Urinary bladder (tissue), 4 donors: ENCODE measurements around the gene KIRREL1. TPM values are rescaled to one million over a fixed set of nuclear protein-coding genes. Genes with fewer than 3 reads are reported as not detected.

Experiments
- DNase-seq: peaks from one replicate; pipeline ENCODE4 v3.0.0-alpha.2; 2015; ENCODE audit errors: extremely low spot score
- H3K27ac ChIP-seq: one replicate; pipeline ENCODE4 v1.5.1; 2013; ENCODE audit warnings: low read depth, mild to moderate bottlenecking, moderate library complexity
- H3K36me3 ChIP-seq: one replicate; pipeline ENCODE4 v1.6.1; 2013; ENCODE audit warnings: mild to moderate bottlenecking, moderate library complexity; ENCODE audit not compliant: insufficient read depth
- H3K4me1 ChIP-seq: one replicate; pipeline ENCODE4 v1.6.1; 2013; ENCODE audit warnings: mild to moderate bottlenecking, moderate library complexity; ENCODE audit not compliant: insufficient read depth
- H3K4me3 ChIP-seq: one replicate; pipeline ENCODE4 v1.5.1; 2013; ENCODE audit warnings: low read depth, low read length
- WGBS: extraction: QIAGEN DNeasy Blood & Tissue Kit; methylation state at CpG from one replicate; pipeline ENCODE4 v1.1.7; 2013; 5-methylcytosine and 5-hydroxymethylcytosine counted together
- polyA plus RNA-seq: library from polyadenylated mRNA; stranded (reverse); fragments of 200-250 nt; gene quantifications from one replicate; pipeline ENCODE4 v1.2.3, GENCODE V29; 2013
- total RNA-seq: library from RNA; depleted of rRNA; stranded (reverse); fragments of >200 nt; gene quantifications from one replicate; pipeline ENCODE4 v1.2.3, GENCODE V29; 2014
- donor health status: healthy with polysubstance abuse.
- donor health status: healthy.

The KIRREL1 gene
- total and polyA plus RNA-seq, 2 donors: 37.1 to 48.6 TPM

DNA sequence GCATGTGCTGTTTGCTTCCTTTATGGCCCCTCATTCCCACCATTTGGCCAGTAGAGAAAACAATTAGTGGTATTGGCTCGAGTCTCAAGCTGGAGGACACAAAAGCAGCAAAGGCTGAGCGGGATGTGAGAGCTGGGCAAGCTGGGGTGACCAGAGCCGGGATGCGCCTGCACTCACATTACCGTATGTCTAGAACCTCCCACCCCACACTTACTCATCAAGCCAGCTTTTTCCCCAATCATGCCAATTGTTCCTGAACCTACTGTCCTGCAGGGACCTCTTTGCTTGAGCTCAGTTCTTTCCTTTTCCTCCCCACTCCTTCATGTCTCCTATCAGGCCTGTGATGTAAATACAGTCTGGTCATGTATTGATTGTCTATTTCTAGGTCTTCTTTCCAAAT lies 45.9 kb downstream of the KIRREL1 start:
- no peak for DNase-seq
- no peaks in the 10 kb centered on the region for H3K4me1 ChIP-seq
- WGBS: 55% methylated on average over 5 of the region's 5 CpGs
- no peak overlapping the region for H3K27ac ChIP-seq
- H3K36me3 ChIP-seq: no peaks in the 10 kb centered on the region
- no peak overlapping the region for H3K4me3 ChIP-seq

DNA sequence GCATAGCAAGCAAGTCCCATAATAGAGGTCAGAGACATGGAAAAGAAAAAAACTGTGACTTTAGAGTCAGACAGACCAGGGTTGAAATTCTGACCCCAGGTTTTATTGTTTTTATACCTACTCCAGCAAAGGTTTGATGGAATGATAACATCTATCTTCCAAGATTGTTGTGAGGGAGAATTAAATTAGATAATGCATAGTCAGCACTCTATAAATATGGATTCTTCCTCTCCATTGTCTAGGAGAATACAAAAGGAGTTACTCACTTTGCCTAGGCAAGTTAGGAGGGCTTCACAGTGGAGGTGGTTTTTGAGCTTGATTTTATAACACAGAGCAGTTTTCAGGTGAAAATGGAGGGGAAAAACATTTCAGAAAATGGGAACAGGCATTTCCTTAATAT lies 46.9 kb downstream of the KIRREL1 start:
- Histone ChIP-seq H3K27ac (no peak overlapping the region), H3K36me3 (no peaks in the 10 kb centered on the region), H3K4me3 (no peak overlapping the region), H3K4me1 (no peaks in the 10 kb centered on the region)
- no peak for DNase-seq

DNA sequence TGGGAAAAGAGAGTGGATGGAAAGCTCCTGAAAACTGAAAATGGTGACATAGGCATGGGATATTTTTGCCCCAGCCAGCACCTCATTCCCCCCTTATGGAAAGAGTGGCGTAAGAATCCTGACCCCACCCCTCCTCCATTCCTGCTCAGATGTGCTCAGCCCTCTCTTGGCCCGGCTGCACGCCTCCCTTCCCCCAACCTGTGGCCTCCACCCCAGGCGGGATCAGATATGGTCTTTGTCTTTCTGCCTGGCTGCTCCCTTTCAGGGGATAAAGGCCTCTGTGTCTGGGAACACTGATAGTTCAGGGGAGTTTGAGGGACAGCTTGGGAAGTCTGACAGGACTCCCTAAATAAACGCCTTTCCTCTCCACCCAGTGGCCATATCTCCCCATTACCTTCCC lies 49.8 kb downstream of the KIRREL1 start:
- no peak for DNase-seq
- H3K4me1 ChIP-seq: no peaks in the 10 kb centered on the region
- WGBS: 29% methylated on average over 5 of the region's 5 CpGs

GRCh38 chr1:158045639-158046038 lies 52.2 kb downstream of the KIRREL1 start:
- Histone ChIP-seq H3K36me3 (no peaks in the 10 kb centered on the region), H3K4me3 (no peak overlapping the region), H3K4me1 (no peaks in the 10 kb centered on the region), H3K27ac (no peak overlapping the region)
- 10% methylated on average over 2 of the region's 2 CpGs for WGBS
- no peak for DNase-seq

More for the DNA sequence above, 49.8 kb downstream of the KIRREL1 start:
- Histone ChIP-seq H3K36me3 (no peaks in the 10 kb centered on the region), H3K4me3 (no peak overlapping the region), H3K27ac (no peak overlapping the region)

DNA sequence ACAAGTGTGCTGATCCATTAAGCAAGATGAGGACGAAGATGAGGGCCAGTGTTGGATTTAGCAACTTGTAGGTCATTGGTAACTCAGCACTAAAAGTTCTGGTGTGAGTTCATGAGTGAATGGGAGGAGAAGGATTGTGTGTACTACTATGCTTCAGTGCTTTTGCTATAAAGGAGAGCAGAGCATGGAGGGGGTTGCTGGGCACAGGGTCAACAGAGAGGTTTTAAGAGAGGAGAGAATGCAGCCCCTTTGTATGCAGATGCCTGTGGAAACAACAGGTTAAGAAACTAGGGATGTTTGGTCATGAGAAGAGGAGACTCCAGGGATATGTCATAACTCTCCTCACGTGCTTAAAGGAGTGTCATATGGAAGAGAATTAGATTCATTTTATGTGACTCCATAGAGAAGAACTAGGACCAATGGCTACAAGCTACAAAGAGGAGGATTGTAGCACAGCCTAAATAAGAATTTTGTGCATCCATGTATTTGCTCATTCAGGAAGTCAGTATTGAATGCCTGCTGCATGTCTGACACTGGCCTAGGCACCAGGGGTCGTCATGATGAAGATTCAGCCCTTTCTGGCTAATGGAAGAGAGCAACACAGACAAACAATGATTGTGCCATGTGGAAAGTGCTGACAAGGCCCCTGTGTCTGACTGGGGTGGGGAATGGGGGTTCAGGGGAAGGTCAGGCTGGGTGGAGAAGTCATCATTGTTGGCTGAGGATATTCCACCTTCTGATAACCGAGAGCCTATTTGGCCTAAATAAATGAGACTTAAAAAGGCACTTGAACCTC lies 53.5 kb downstream of the KIRREL1 start:
- DNase-seq: no peak
- Histone ChIP-seq H3K4me3 (no peak overlapping the region), H3K4me1 (no peaks in the 10 kb centered on the region), H3K36me3 (no peaks in the 10 kb centered on the region), H3K27ac (no peak overlapping the region)
- WGBS: 42% methylated on average over 4 of the region's 4 CpGs

GRCh38 chr1:158048371-158049067 lies 55.1 kb downstream of the KIRREL1 start:
- 70% methylated on average over 8 of the region's 8 CpGs for WGBS
- no peaks in the 10 kb centered on the region for H3K36me3 ChIP-seq
- no peak overlapping the region for H3K4me3 ChIP-seq
- no peaks in the 10 kb centered on the region for H3K4me1 ChIP-seq
- DNase-seq: no peak
- no peak overlapping the region for H3K27ac ChIP-seq

GRCh38 chr1:158049853-158050252 lies 56.4 kb downstream of the KIRREL1 start:
- 41% methylated on average over 5 of the region's 5 CpGs for WGBS
- Histone ChIP-seq H3K36me3 (no peaks in the 10 kb centered on the region), H3K27ac (no peak overlapping the region), H3K4me1 (no peaks in the 10 kb centered on the region), H3K4me3 (no peak overlapping the region)
- peak; percentile 23 for DNase-seq

- DNase-seq: no peak
- no peaks in the 10 kb centered on the region for H3K4me1 ChIP-seq
- H3K27ac ChIP-seq: no peak overlapping the region
- H3K36me3 ChIP-seq: no peaks in the 10 kb centered on the region
- H3K4me3 ChIP-seq: no peak overlapping the region
Observed at GRCh38 chr1:158053276-158053675, 59.8 kb downstream of the KIRREL1 start.

- Histone ChIP-seq H3K4me1 (no peaks in the 10 kb centered on the region), H3K27ac (no peak overlapping the region), H3K4me3 (no peak overlapping the region), H3K36me3 (no peaks in the 10 kb centered on the region)
- no peak for DNase-seq
- WGBS: 94% methylated on average over 4 of the region's 4 CpGs
Observed at GRCh38 chr1:158054721-158055120, 61.3 kb downstream of the KIRREL1 start.

DNA sequence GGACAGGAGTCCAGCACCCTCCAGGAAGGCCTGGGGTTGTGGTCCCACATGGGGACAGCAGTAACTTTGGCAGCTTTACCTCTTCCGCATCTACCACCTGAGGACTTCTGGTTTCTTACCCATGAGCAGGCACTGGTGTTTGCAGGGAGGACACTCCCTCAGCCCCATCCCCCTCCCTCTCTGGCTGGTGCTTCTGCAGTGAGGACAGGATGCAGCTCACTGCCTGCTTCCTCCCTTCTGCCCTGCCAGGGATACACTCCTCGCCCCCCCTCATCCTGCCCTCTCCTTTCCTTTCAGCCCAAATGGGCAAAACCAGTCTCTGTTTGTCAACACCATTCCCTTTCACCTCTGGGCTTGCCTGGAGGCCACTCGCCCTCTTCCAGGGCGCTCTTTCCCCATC lies 62.4 kb downstream of the KIRREL1 start:
- no peaks in the 10 kb centered on the region for H3K36me3 ChIP-seq
- WGBS: 78% methylated on average over 4 of the region's 4 CpGs
- no peak overlapping the region for H3K4me3 ChIP-seq
- DNase-seq: no peak
- no peak overlapping the region for H3K27ac ChIP-seq
- no peaks in the 10 kb centered on the region for H3K4me1 ChIP-seq

- 49% methylated on average over 5 of the region's 5 CpGs for WGBS
- no peak overlapping the region for H3K4me3 ChIP-seq
- H3K4me1 ChIP-seq: no peaks in the 10 kb centered on the region
- no peak overlapping the region for H3K27ac ChIP-seq
- H3K36me3 ChIP-seq: no peaks in the 10 kb centered on the region
- no peak for DNase-seq
Observed at GRCh38 chr1:158056498-158056897, 63.1 kb downstream of the KIRREL1 start.

- Histone ChIP-seq H3K4me3 (no peak overlapping the region), H3K4me1 (no peaks in the 10 kb centered on the region), H3K36me3 (no peaks in the 10 kb centered on the region), H3K27ac (no peak overlapping the region)
- no peak for DNase-seq
- WGBS: 77% methylated on average over 10 of the region's 10 CpGs
Observed at GRCh38 chr1:158058237-158058985, 65.0 kb downstream of the KIRREL1 start.

GRCh38 chr1:158059984-158060383 lies 66.5 kb downstream of the KIRREL1 start:
- no peak for DNase-seq
- Histone ChIP-seq H3K27ac (no peak overlapping the region), H3K36me3 (no peaks in the 10 kb centered on the region), H3K4me3 (no peak overlapping the region), H3K4me1 (no peaks in the 10 kb centered on the region)
- WGBS: 45% methylated on average over 4 of the region's 4 CpGs

DNA sequence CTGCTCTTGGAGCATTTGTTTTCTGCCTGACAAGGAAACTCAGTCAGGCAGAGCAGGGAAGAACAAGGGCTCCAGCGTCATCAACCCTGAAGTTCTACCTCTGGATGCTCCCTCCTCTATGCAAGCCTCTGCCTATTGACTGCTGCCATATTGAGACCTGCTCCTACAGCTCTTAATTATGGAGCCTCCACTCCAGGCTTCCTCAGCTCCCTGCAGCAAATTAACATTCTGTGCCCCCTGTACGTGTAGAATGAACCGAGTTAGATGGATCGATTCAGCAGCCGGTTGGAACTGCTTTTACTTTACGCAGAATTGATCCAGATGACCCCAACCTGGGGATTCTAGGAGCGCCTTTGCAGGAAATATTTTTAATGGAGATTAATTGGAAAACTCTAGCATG lies 68.7 kb downstream of the KIRREL1 start:
- no peak overlapping the region for H3K4me3 ChIP-seq
- DNase-seq: no peak
- H3K4me1 ChIP-seq: no peaks in the 10 kb centered on the region
- H3K27ac ChIP-seq: no peak overlapping the region
- no peaks in the 10 kb centered on the region for H3K36me3 ChIP-seq
- WGBS: 94% methylated on average over 7 of the region's 7 CpGs
